HL-60 (cell line): Measurements from ENCODE around the gene RAVER1.
A peak's percentile ranks its signal among the peaks of the same experiment; 100 is the strongest.

Experiments
- DNase-seq, 2 experiments: peaks; one replicate each; pipeline ENCODE4 v3.0.0-alpha.2; 2010 to 2020; ENCODE audit warnings: low read depth in 1 of 2, low spot score in 1 of 2
- H3K27ac ChIP-seq: fragments of 250-450 bp; sonication (Bioruptor Pico); replicated peaks from 2 replicates; pipeline ENCODE4 v1.5.1; 2020; ENCODE audit warnings: mild to moderate bottlenecking, moderate library complexity
- H3K27me3 ChIP-seq: fragments of 250-450 bp; sonication (Bioruptor Pico); 2 replicates; pipeline ENCODE4 v1.5.1; 2021; ENCODE audit warnings: mild to moderate bottlenecking, moderate library complexity; ENCODE audit not compliant: insufficient read depth, poor library complexity, severe bottlenecking
- H3K4me3 ChIP-seq: replicated peaks from 2 replicates; pipeline ENCODE4 v1.5.1; 2011; ENCODE audit warnings: mild to moderate bottlenecking, control low read depth, low read length; ENCODE audit not compliant: insufficient read depth
- CTCF ChIP-seq: IDR thresholded peaks from one replicate; pipeline ENCODE4 v1.5.1; 2011; ENCODE audit warnings: low read length, control low read depth, inconsistent platforms; ENCODE audit not compliant: insufficient read depth
- GABPA ChIP-seq: IDR thresholded peaks from 2 replicates; pipeline ENCODE4 v1.6.1; 2012; ENCODE audit warnings: low read depth
- POLR2AphosphoS5 ChIP-seq: IDR thresholded peaks from 2 replicates; pipeline ENCODE4 v1.6.1; 2012; ENCODE audit warnings: low read depth
- REST ChIP-seq: IDR thresholded peaks from 2 replicates; pipeline ENCODE4 v1.6.1; 2012; ENCODE audit warnings: low read depth; ENCODE audit not compliant: insufficient replicate concordance
- SPI1 ChIP-seq: IDR thresholded peaks from 2 replicates; pipeline ENCODE4 v1.6.1; 2012; ENCODE audit warnings: low read depth, mild to moderate bottlenecking, borderline replicate concordance

The RAVER1 gene

GRCh38 chr19:10279737-10280442 lies 53.4 kb downstream of the RAVER1 start:
- peak in 1 of 2 experiments; percentile 43 for DNase-seq
- Histone ChIP-seq H3K27me3 (no peaks in the 10 kb centered on the region), H3K27ac (no peak overlapping the region), H3K4me3 (no peak overlapping the region)
- TF ChIP-seq GABPA: no peak
- TF ChIP-seq SPI1: peak; percentile 45; the same call in 1 of the 2 replicates

GRCh38 chr19:10278935-10279334 lies 54.4 kb downstream of the RAVER1 start:
- no peaks in the 10 kb centered on the region for H3K27me3 ChIP-seq
- DNase-seq: no peak
- no peak overlapping the region for H3K27ac ChIP-seq
- H3K4me3 ChIP-seq: no peak overlapping the region
- TF ChIP-seq SPI1: no peak
- no peak for TF ChIP-seq REST
- TF ChIP-seq CTCF: no peak
- TF ChIP-seq GABPA: no peak
- no peak for TF ChIP-seq POLR2AphosphoS5

GRCh38 chr19:10277795-10278589 lies 55.3 kb downstream of the RAVER1 start:
- TF ChIP-seq CTCF: no peak
- no peak for TF ChIP-seq POLR2AphosphoS5
- no peak for TF ChIP-seq SPI1
- TF ChIP-seq REST: no peak
- no peak for TF ChIP-seq GABPA
- Histone ChIP-seq H3K4me3 (no peak overlapping the region), H3K27ac (no peak overlapping the region), H3K27me3 (no peaks in the 10 kb centered on the region)
- no peak for DNase-seq

GRCh38 chr19:10274589-10274988 lies 58.7 kb downstream of the RAVER1 start:
- TF ChIP-seq CTCF (no peak), POLR2AphosphoS5 (no peak), SPI1 (no peak), GABPA (no peak), REST (no peak)
- H3K4me3 ChIP-seq: no peak overlapping the region
- H3K27ac ChIP-seq: no peak overlapping the region
- DNase-seq: no peak
- H3K27me3 ChIP-seq: peaks cover 2% of the 10 kb centered on the region
